Measurements from ENCODE around the gene KMT5C.

GRCh38 chr19:55305983-55306562 lies 33.6 kb upstream of the KMT5C start:
- TF ChIP-seq CTCF (IDR thresholded peaks at IDR 0.05; ENCODE audit: low read depth, low read length) (no peak), EZH2phosphoT487 (IDR thresholded peaks at IDR 0.05; ENCODE audit: low read depth) (no peak)

Data from OCI-LY3 (cell line).